K562 (cell line): ENCODE data around the gene BEST2. TPM values are rescaled to one million over a fixed set of nuclear protein-coding genes. Genes with fewer than 3 reads are reported as not detected.

Experiments used
- C11orf30 ChIP-seq: fragments of 450-650 bp; IDR thresholded peaks from 2 replicates; pipeline ENCODE4 v1.6.1; 2016; ENCODE audit warnings: low read depth, mild to moderate bottlenecking
- ETS1 ChIP-seq: conservative IDR thresholded peaks from 2 replicates; pipeline ENCODE4 v1.6.1; 2011; ENCODE audit warnings: low read depth, mild to moderate bottlenecking, low read length; ENCODE audit not compliant: control insufficient read depth
- EWSR1 ChIP-seq: fragments of 450-650 bp; IDR thresholded peaks from 2 replicates; pipeline ENCODE4 v1.6.1; 2018; ENCODE audit warnings: borderline replicate concordance, mild to moderate bottlenecking, low read depth, moderate library complexity; ENCODE audit not compliant: partially characterized antibody
- FOSL1 ChIP-seq: fragments of 200-800 bp; sonication (Bioruptor generic); conservative IDR thresholded peaks from 2 replicates; pipeline ENCODE4 v1.6.1; 2016; ENCODE audit warnings: missing genetic modification characterization, missing compliant biosample characterization
- FOXJ2 ChIP-seq: fragments of 200-800 bp; sonication (Bioruptor generic); IDR thresholded peaks from 2 replicates; pipeline ENCODE4 v1.6.1; 2016; ENCODE audit warnings: missing genetic modification characterization, missing compliant biosample characterization
- FOXO4 ChIP-seq: fragments of 450-650 bp; formaldehyde crosslinking; IDR thresholded peaks from 2 replicates; pipeline ENCODE4 v1.4.0; 2020; ENCODE audit warnings: mild to moderate bottlenecking, moderate library complexity
- HES1 ChIP-seq: fragments of 450-650 bp; IDR thresholded peaks from 2 replicates; pipeline ENCODE4 v1.6.1; 2016; ENCODE audit warnings: low read depth, mild to moderate bottlenecking, moderate library complexity
- HLTF ChIP-seq: fragments of 450-650 bp; IDR thresholded peaks from 2 replicates; pipeline ENCODE4 v1.6.1; 2016
- MCM2 ChIP-seq: fragments of 450-650 bp; IDR thresholded peaks from 2 replicates; pipeline ENCODE4 v1.6.1; 2017; ENCODE audit warnings: low read depth, mild to moderate bottlenecking
- POLR3A ChIP-seq: IDR thresholded peaks from 2 replicates; pipeline ENCODE4 v1.6.1; 2011; ENCODE audit warnings: borderline replicate concordance, mild to moderate bottlenecking, moderate library complexity; ENCODE audit not compliant: insufficient read length, insufficient read depth; ENCODE audit errors: extremely low read depth
- RFX5 ChIP-seq: IDR thresholded peaks from 2 replicates; pipeline ENCODE4 v1.6.1; 2011; ENCODE audit warnings: low read depth, mild to moderate bottlenecking, improper control_type of control experiment, low read length
- RREB1 ChIP-seq: fragments of 250-450 bp; sonication (Bioruptor Pico); IDR thresholded peaks from 2 replicates; pipeline ENCODE4 v1.4.0; 2020
- SMARCE1 ChIP-seq: fragments of 450-650 bp; IDR thresholded peaks from 2 replicates; pipeline ENCODE4 v1.7.1; 2016; ENCODE audit warnings: mild to moderate bottlenecking
- U2AF1 ChIP-seq: fragments of 200-400 bp; formaldehyde crosslinking; optimal IDR thresholded peaks from 2 replicates; pipeline ENCODE3; 2017; ENCODE audit warnings: mild to moderate bottlenecking, low read depth, low read length, moderate library complexity
- ZBTB5 ChIP-seq: fragments of 450-650 bp; IDR thresholded peaks from 2 replicates; pipeline ENCODE4 v1.6.1; 2017; ENCODE audit warnings: antibody characterized with exemption
- ZNF3 ChIP-seq: fragments of 250-450 bp; sonication (Bioruptor Pico); IDR thresholded peaks from 2 replicates; pipeline ENCODE4 v1.5.0; 2021; ENCODE audit warnings: mild to moderate bottlenecking, moderate library complexity
- ZNF717 ChIP-seq: fragments of 250-450 bp; sonication (Bioruptor Pico); IDR thresholded peaks from 2 replicates; pipeline ENCODE4 v1.5.0; 2021
- polyA plus RNA-seq, 8 experiments: library from polyadenylated mRNA; depleted of rRNA in 4 of 8; stranded (reverse) in 5 of 8; unstranded in 3 of 8; fragments of >200 nt; fragmentation: Nextera tagmentation in 2 of 8; fragmentation: Illumina TruSeq in 1 of 8; extraction: Ambion mirVana in 2 of 8; extraction: Trizol in 1 of 8; gene quantifications; 2 replicates each; pipeline versions ENCODE4 v1.2.1 to v1.2.3, GENCODE V29; 2011 to 2014; ENCODE audit warnings: inconsistent platforms in 1 of 8, missing spikeins in 1 of 8
- total RNA-seq, 7 experiments: library from RNA; depleted of rRNA in 6 of 7; stranded (reverse); fragments of >200 nt in 6 of 7; fragmentation: Illumina TruSeq in 2 of 7; extraction: Trizol in 2 of 7; gene quantifications; 2 replicates each; pipeline versions ENCODE4 v1.2.1 to v1.2.3, GENCODE V29; 2011 to 2021; ENCODE audit warnings: low replicate concordance in 1 of 7

The BEST2 gene
- total and polyA plus RNA-seq, 9 of the 15 experiments (the other 6 are each of a cell fraction or from before 2014, with no cell fraction given) = not detected

GRCh38 chr19:12789904-12790619 is 38.5 kb downstream of the BEST2 start (continued):
- TF ChIP-seq ETS1 = 0 out of 2 replicates have a peak, but pooled peaks have one; percentile 27
- no peak for TF ChIP-seq EWSR1
- TF ChIP-seq RFX5 = no peak
- peak; percentile 95 for TF ChIP-seq RREB1 (CRISPR knock-in tag)
- TF ChIP-seq FOXJ2 = peak; percentile 71; the same call in 1 of the 2 replicates
- no peak for TF ChIP-seq POLR3A
- no peak for TF ChIP-seq ZNF3
- TF ChIP-seq MCM2 = no peak
- TF ChIP-seq SMARCE1 = 0 out of 2 replicates have a peak, but pooled peaks have one; percentile 7
- no peak for TF ChIP-seq C11orf30
- no peak for TF ChIP-seq FOXO4 (CRISPR knock-in tag)
- peak; percentile 47 for TF ChIP-seq U2AF1
- TF ChIP-seq ZNF717 (CRISPR knock-in tag) = no peak
- no peak for TF ChIP-seq HLTF
- TF ChIP-seq FOSL1 (tag) = no peak; the same call in 1 of the 2 replicates
- no peak for TF ChIP-seq ZBTB5
- no peak for TF ChIP-seq HES1
